Transverse colon (tissue), 4 donors: Measurements from ENCODE around the gene STAT3.

Source experiments
- EP300 ChIP-seq: sonication (generic); formaldehyde crosslinking; IDR thresholded peaks from one replicate; pipeline ENCODE4 v1.6.1; 2017; ENCODE audit warnings: antibody characterized with exemption, low read depth
- POLR2A ChIP-seq: fragments of 450-650 bp; IDR thresholded peaks from one replicate; pipeline ENCODE4 v1.6.1; 2016; ENCODE audit warnings: antibody characterized with exemption, mild to moderate bottlenecking, moderate library complexity
- POLR2AphosphoS5 ChIP-seq, 3 donors: sonication (generic); formaldehyde crosslinking; IDR thresholded peaks; one replicate each; pipeline ENCODE4 v1.6.1; 2016; ENCODE audit warnings: antibody characterized with exemption in 3 of 3
- TF ChIP-seq, protein P1 (sequence below), 5 experiments: fragments of 200-600 bp in 3 of 5; fragments of 450-650 bp in 2 of 5; sonication (generic) in 3 of 5; IDR thresholded peaks; 1 replicate in 2 of 5; 2 replicates in 3 of 5; pipeline ENCODE4 v1.5.1; 2016 to 2017; ENCODE audit warnings: antibody characterized with exemption in 5 of 5, inconsistent platforms in 3 of 5, mild to moderate bottlenecking in 2 of 5, moderate library complexity in 1 of 5

DNA sequence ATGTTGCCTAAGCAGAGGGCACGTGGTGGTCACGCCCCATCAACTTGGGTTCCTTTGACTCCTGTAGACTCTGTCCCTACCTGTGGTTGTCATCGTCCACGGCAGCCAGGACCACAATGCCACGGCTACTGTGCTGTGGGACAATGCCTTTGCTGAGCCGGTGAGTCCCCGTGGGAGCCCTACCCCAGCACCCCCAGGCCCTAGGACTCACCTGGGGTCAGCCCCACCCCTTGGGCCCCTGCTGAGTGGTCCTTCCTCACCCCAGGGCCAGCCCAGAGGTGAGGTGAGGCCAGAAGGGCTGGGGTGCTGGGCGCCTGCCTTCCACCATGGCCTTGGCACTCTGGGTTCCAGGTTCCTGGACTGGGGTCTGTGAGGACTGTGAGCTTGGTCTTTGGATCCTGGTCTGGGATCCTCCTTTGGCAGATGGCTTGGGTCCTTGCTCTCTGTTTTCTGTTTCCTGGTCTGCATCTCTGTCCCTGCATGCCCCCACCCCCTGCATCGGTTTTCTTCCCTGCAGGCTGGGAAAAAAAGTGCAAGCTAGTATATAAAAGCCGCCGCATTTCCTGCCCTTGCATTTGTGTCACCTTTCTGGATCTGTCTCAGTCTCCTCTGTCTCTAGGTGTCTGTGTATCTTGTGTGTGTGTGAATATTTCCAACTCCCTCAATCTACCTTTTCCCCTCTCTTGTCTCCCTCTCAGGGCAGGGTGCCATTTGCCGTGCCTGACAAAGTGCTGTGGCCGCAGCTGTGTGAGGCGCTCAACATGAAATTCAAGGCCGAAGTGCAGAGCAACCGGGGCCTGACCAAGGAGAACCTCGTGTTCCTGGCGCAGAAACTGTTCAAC, 82.5 kb downstream of the STAT3 start:
- TF ChIP-seq, protein P1, sequence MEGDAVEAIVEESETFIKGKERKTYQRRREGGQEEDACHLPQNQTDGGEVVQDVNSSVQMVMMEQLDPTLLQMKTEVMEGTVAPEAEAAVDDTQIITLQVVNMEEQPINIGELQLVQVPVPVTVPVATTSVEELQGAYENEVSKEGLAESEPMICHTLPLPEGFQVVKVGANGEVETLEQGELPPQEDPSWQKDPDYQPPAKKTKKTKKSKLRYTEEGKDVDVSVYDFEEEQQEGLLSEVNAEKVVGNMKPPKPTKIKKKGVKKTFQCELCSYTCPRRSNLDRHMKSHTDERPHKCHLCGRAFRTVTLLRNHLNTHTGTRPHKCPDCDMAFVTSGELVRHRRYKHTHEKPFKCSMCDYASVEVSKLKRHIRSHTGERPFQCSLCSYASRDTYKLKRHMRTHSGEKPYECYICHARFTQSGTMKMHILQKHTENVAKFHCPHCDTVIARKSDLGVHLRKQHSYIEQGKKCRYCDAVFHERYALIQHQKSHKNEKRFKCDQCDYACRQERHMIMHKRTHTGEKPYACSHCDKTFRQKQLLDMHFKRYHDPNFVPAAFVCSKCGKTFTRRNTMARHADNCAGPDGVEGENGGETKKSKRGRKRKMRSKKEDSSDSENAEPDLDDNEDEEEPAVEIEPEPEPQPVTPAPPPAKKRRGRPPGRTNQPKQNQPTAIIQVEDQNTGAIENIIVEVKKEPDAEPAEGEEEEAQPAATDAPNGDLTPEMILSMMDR (IDR thresholded peaks at IDR 0.05), result no peak
- TF ChIP-seq POLR2A (no peak), POLR2AphosphoS5 (IDR thresholded peaks at IDR 0.05) (no peak), EP300 (no peak)
